Measurements from ENCODE around the gene SIN3B. TPM values are rescaled to one million over a fixed set of nuclear protein-coding genes. Genes with fewer than 3 reads are reported as not detected.

Gene SIN3B
- total RNA-seq, 1 donor from 2014 or later, result 73.1 TPM

DNA sequence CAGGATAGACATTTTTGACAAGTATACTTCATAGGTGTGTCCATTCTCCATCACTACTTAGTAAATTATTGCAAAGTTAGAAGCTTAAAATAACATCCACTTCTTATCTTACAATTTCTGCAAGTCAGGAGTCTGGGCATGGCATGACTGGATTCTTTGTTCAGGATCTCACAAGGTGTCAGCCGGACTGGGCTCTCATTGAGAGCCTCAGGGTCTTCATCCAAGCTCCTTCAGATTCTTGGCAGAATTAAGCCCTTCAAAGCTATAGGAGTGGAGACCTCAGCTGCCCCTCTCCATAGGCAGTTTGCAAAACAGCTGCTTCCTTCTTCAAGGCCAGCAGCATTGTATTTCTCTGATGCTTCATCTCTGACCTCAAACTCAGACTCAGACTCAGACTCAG, 9.1 kb upstream of the SIN3B start:
- ChIA-PET POLR2A (no interaction called here), CTCF (no interaction called here)
- Mint-ChIP-seq H3K9me3 (peaks cover 4% of the 10 kb centered on the region), H3K36me3 (ENCODE audit: low read depth) (no peaks in the 10 kb centered on the region), H3K27ac (no peak overlapping the region), H3K4me1 (peaks cover 2% of the 10 kb centered on the region), H3K27me3 (peaks cover 15% of the 10 kb centered on the region), H3K4me3 (no peak overlapping the region)
- TF ChIP-seq, protein P1, sequence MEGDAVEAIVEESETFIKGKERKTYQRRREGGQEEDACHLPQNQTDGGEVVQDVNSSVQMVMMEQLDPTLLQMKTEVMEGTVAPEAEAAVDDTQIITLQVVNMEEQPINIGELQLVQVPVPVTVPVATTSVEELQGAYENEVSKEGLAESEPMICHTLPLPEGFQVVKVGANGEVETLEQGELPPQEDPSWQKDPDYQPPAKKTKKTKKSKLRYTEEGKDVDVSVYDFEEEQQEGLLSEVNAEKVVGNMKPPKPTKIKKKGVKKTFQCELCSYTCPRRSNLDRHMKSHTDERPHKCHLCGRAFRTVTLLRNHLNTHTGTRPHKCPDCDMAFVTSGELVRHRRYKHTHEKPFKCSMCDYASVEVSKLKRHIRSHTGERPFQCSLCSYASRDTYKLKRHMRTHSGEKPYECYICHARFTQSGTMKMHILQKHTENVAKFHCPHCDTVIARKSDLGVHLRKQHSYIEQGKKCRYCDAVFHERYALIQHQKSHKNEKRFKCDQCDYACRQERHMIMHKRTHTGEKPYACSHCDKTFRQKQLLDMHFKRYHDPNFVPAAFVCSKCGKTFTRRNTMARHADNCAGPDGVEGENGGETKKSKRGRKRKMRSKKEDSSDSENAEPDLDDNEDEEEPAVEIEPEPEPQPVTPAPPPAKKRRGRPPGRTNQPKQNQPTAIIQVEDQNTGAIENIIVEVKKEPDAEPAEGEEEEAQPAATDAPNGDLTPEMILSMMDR (IDR thresholded peaks at IDR 0.05), result no peak
- DNase-seq, result no peak
- no peak for ATAC-seq (ENCODE audit: low read depth)
- intact Hi-C loops (cut with micrococcal nuclease), result no loop called here

DNA sequence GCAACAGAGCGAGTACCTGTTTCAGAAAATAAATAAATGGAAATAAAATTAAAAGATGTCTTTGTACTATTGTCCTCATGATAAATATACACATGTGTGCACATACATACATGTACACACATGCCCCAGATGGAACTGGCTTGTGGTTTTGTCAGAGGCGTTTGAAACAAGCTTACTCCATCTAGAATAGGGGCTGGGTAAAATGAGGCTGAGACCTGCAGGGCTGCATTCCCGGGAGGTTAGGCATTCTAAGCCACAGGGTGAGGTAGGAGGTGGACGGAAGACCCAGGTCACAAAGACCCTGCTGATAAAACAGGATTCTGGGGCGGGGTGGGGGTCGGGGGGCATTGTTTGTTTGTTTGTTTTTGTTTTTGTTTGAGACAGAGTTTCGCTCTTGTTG, 8.1 kb upstream of the SIN3B start:
- intact Hi-C loops (cut with micrococcal nuclease), result no loop called here

DNA sequence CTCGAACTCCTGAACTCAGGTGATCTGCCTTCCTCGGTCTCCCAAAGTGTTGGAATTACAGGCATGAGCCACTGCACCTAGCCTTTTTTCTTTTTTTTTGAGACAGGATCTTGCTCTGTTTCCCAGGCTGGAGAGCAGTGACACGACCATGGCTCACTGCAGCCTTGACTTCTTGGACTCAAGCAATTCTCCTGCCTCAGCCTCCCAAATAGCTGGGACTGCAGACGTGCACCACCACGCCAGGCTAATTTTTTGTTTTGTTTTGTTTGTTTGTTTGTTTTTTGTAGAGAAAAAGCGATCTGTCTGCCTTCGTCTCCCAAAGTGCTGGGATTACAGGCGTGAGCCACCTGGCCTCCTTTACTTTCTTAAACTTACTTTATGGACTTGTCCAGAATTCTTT, 6.5 kb upstream of the SIN3B start:
- Mint-ChIP-seq H3K4me3 (no peak overlapping the region), H3K27me3 (peaks cover 34% of the 10 kb centered on the region), H3K36me3 (ENCODE audit: low read depth) (no peaks in the 10 kb centered on the region), H3K9me3 (no peaks in the 10 kb centered on the region), H3K4me1 (peaks cover 10% of the 10 kb centered on the region), H3K27ac (no peak overlapping the region)
- TF ChIP-seq, protein P1 (IDR thresholded peaks at IDR 0.05), result no peak
- CTCF ChIA-PET, result no interaction called here
- POLR2A ChIA-PET, result no interaction called here
- DNase-seq (no peak), ATAC-seq (ENCODE audit: low read depth) (no peak)
- intact Hi-C loops (cut with micrococcal nuclease), result no loop called here

More for the DNA sequence above, 8.1 kb upstream of the SIN3B start:
- DNase-seq (no peak), ATAC-seq (ENCODE audit: low read depth) (no peak)
- Mint-ChIP-seq H3K27me3 (peaks cover 22% of the 10 kb centered on the region), H3K27ac (no peak overlapping the region), H3K9me3 (no peaks in the 10 kb centered on the region), H3K36me3 (ENCODE audit: low read depth) (no peaks in the 10 kb centered on the region), H3K4me3 (no peak overlapping the region), H3K4me1 (peaks cover 8% of the 10 kb centered on the region)
- ChIA-PET CTCF (no interaction called here), POLR2A (no interaction called here)
- TF ChIP-seq, protein P1 (IDR thresholded peaks at IDR 0.05), result no peak

DNA sequence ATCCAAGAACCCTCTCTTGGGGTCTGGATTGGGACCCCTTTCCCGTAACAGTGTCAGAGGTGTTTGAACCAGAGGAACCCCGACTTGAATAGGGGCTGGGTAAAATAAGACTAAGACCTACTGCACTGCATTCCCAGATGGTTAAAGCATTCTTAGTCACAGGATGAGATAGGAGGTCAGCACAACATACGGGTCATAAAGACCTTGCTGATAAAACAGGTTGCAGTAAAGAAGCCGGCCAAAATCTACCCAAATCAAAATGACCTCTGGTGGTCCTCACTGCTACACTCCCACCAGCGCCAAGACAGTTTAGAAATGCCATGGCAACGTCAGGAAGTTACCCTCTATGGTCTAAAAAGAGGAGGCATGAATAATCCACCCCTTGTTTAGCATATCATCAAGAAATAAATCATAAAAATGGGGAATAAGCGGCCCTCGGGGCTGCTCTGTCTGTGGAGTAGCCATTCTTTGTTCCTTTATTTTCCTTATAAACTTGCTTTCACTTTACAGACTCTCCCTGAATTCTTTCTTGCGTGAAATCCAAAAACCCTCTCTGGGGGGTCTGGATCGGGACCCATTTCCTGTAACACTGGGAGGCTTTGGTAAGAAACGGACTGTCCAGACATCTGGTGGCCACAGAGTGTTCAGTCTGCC, 4.4 kb upstream of the SIN3B start:
- Mint-ChIP-seq H3K27ac (no peak overlapping the region), H3K4me1 (peaks cover 16% of the 10 kb centered on the region), H3K4me3 (no peak overlapping the region), H3K36me3 (ENCODE audit: low read depth) (no peaks in the 10 kb centered on the region), H3K27me3 (peaks cover 34% of the 10 kb centered on the region), H3K9me3 (no peaks in the 10 kb centered on the region)
- ATAC-seq (ENCODE audit: low read depth), result no peak
- ChIA-PET POLR2A (no interaction called here), CTCF (no interaction called here)
- TF ChIP-seq, protein P1 (IDR thresholded peaks at IDR 0.05), result no peak
- no peak for DNase-seq
- intact Hi-C loops (cut with micrococcal nuclease), result no loop called here

DNA sequence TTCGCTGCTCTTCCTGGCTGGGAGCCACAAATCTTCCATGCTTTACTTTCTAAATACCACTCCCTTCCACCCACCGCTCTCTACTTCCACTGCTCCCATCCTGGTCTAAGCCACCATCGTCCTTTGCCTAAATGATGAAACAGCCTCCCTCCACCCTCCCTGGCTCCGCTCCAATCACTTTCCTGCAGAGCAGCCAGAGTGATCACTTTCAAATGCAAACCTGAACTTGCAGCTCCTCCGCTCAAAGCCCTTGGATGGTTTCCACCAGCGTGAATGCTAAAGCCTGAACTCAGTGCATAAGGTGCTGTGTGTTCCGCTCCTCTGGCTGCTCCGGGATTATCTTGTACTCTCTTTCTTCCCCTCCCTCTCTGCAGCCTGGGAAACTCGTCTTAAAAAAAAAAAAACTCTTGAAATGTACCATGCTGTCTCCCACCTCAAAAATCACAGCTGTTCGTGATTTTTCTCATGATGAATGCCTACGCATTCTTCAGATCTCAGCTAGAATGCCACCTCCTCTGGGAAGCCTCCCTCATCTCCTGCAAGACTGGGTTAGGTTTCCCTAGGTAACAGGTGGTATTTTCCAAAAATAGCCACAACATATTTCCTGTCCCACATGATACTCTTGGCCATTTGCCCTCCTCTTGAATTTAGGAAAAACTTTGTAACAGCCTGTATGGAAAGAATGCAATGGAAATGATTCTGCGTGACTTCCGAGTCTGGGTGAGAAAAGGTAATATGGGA, 3.7 kb upstream of the SIN3B start:
- intact Hi-C loops (cut with micrococcal nuclease), result no loop called here
- peaks cover 23% of the 10 kb centered on the region for H3K4me1 Mint-ChIP-seq
- TF ChIP-seq, protein P1 (IDR thresholded peaks at IDR 0.05), result no peak
- H3K4me3 Mint-ChIP-seq, result no peak overlapping the region
- no peak for DNase-seq
- no peak for ATAC-seq (ENCODE audit: low read depth)
- no peaks in the 10 kb centered on the region for H3K9me3 Mint-ChIP-seq
- ChIA-PET CTCF (interaction anchor here (1.6 kb wide), 1 partner anchor 410 kb away, joined by 4 read pairs; no protein-coding TSS in a partner anchor), POLR2A (no interaction called here)
- no peak overlapping the region for H3K27ac Mint-ChIP-seq
- peaks cover 34% of the 10 kb centered on the region for H3K27me3 Mint-ChIP-seq
- H3K36me3 Mint-ChIP-seq (ENCODE audit: low read depth), result no peaks in the 10 kb centered on the region
